NCI-H2107 treated with DMSO at 0.1 percent for 48 hours (cell line): ENCODE results near the gene CACNB2.
"Not testable (repeated sequence)": the region's sequence is repeated elsewhere in the genome, so short reads cannot be mapped to it uniquely, and the experiment has no call there.

ENCODE experiments used
- DNase-seq: peaks from one replicate; lab custom pipeline; 2025; ENCODE audit not compliant: unreplicated experiment; lab: John Stamatoyannopoulos, UW

CACNB2 gene

DNA sequence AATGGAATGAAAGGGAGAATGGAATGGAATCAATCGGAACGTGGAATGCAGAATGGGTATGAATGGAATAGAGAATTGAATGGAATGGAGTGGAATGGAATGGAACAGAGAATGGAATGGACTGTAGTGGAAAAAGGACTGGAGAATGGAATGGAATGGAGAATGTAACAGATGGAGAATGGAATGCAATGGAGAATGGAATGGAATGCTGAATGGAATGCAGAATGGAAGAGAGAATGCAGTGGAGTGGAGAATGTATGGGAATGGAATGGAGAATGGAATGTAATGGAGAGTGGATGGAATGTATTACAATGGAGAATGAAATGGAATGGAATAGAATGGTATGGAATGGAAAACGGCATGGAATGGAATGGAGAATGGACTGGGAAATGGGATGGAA lies 414.3 kb downstream of the CACNB2 start:
- DNase-seq = no peak

DNA sequence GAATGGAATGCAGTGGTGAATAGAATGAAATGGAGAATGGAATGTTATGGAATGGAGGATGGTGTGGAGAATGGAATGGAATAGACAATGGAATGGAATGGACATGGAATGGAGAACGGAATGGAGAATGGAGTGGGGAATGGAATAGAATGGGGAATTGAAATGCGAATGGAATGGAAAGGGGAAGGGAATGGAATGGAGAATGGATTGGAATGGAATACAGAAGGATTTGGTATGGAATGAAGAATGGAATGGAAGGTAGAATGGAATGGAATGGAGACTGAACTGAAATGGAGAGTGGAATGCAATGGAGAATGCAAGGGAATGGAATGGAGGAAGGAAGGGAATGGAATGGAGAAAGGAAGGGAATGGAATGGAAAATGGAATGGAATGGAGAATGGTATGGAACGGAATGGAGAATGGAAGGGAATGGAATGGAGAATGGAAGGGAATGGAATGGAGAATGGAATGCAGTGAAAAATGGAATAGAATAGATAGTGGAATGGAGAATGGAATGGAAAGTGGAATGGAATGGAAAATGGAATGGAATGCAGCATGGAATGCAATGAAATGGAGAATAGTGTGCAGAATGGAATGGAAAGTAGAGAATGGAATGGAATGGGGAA lies 416.4 kb downstream of the CACNB2 start:
- DNase-seq = no peak

DNA sequence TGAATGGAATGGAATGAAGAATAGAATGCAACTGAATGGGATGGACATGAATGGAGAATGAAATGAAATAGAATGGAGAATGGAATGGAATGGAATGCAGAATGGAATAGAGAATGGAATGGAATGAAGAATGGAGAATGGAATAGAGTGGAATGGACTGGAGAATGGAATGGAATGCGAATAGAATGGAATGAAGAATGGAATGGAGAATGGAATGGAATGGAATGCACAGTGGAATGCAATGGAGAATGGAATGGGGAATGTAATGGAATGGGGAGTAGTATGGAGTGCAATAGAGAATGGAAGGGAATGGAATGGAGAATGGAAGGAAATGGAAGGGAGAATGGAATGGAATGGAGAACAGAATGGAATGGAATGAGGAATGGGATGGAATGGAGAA lies 417.7 kb downstream of the CACNB2 start:
- no peak for DNase-seq

DNA sequence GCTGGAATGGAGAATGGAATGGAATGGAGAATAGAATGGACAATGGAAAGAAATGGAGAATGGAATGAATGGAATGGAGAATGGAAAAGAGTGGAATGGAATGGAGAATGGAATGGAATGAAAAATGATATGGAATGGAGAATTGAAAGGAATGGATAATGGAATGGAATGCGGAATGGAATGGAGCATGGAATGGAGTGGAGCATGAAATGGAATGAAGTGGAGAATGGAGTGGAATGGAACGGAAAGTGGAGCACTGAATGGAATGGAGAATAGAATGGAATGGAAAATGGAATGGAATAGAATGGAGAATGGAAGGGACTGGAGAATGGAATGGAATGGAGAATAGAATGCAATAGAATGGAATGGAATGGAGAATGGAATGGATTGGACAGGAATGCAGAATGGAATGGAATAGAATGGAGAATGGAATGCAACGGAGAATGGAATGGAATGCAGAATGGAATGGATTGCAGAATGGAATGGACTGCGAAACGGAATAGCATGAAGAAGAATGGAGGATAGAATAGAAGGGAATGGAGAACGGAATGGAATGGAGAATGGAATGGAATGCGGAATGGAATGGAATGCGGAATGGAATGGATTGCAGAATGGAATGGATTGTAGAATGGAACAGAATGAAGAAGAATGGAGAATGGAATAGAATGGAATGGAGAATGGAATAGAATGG lies 421.8 kb downstream of the CACNB2 start:
- DNase-seq = no peak

DNA sequence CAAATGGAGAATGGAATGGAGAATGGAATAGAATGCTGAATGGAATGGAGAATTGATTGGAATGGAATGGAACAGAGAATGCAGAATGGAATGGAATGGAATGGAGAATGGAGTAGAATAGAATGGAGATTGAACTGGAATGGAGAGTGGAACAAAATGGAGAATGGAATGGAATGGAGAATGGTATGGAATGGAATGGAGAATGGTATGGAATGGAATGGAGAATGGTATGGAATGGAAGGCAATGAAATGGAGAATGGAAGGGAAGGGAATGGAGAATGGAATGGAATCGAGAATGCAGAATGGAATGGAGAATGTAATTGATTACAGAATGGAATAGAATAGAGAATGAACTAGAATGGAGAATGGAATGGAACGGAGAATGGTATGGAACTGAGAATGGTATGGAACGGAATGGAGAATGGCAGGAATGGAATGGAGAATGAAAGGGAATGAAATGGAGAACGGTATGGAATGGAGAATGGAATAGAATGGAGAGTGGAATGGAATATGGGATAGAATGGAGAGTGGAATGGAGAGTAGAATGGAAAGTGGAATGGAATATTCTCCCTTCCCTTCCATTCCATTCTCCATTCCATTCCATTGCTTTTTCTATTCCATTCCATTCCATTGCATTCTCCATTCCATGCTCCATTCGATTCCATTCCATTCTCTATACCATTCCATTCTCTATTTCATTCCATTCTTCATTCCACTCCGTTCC lies 422.9 kb downstream of the CACNB2 start:
- DNase-seq = no peak

DNA sequence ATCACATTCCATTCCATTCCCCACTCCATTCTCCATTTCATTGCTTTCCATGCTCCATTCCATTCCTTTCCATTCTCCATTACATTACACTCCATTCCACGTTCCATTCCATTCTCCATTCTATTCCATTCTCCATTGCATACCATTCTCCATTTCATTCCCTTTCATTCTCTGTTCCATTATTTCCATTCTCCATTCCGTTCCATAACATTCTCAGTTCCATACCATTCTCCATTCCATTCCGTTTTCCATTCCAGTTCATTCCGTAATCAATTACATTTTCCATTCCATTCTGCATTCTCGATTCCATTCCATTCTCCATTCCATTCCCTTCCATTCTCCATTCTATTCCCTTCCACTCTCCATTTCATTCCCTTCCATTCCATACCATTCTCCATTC lies 424.8 kb downstream of the CACNB2 start:
- no peak for DNase-seq

GRCh38 chr10:18566177-18566576 lies 426.0 kb downstream of the CACNB2 start:
- no peak for DNase-seq

DNA sequence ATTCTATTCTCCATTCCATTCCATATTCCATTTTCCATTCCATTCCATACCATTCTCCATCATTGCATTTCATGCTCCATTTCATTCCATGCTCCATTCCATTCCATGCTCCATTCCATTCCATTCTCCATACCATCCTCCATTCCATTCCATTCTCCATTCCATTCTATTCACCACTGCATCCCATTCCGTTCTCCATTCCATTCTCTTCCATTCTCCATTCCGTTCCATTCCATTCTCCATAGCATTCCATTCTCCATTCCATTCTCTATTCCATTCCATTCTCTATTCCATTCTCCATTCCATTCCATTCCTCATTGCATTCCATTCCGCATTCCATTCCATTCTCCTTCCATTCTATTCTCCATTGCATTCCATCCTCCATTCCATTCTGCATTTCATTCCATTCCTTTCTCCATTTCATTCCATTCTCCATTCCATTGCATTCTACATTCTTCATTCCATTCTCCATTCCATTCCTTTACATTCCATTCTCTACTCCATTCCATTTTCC lies 427.2 kb downstream of the CACNB2 start:
- DNase-seq = no peak

DNA sequence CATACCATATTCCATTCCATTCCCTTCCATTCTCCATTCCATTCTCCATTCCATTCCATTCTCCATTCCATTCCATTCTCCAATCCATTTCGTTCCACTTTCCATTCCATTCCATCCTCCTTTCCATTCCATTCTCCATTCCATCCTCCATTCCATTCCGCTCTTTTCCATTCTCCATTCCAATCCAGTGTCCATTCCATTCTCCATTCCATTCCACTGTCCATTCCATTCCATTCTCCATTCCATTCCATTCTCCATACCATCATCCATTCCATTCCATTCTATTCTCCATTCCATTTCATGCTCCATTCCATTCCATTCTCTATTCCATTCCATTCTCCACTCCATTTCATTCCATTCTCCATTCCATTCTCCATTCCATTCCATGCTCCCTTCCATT lies 430.2 kb downstream of the CACNB2 start:
- DNase-seq = not testable (repeated sequence)

GRCh38 chr10:18571076-18571475 lies 430.9 kb downstream of the CACNB2 start:
- no peak for DNase-seq

DNA sequence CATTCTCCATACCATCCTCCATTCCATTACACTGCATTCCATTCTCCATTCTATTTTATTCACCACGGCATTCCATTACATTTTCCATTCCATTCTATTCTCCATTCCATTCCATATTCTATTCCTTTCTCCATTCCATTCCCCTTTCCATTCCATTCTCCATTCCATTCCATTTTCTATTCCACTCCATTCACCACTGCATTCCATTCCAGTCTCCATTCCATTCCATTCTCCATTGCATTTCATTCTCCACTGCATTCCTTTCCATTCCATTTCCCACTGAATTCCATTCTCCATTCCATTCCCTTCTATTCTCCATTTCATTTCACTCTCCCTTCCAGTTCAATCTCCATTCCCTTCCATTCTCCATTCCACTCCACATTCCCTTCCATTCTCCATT lies 431.6 kb downstream of the CACNB2 start:
- DNase-seq = no peak

DNA sequence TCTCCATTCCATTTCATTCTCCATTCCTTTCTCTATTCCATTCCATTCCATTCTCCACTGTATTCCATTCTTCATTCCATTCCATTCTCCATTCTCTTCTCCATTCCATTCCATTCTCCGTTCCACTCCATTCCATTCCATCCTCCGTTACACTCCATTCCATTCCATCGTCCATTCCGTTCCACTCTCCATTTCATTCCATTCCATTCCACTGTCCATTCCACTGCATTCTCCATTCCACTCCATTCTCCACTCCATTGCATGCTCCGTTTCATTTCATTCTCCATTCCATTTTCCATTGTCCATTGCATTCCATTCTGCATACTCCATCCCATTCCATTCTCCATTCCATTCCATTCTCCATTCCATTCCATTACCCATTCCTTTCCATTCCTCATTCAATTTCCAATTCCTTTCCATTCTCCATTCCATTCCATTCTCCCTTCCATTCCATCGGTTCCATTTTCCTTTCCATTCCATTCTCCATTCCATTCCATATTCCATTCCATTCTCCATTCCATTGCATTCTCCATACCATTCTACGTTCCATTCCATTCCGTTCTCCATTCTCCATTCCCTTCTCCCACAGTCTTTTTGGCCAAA lies 432.8 kb downstream of the CACNB2 start:
- no peak for DNase-seq

DNA sequence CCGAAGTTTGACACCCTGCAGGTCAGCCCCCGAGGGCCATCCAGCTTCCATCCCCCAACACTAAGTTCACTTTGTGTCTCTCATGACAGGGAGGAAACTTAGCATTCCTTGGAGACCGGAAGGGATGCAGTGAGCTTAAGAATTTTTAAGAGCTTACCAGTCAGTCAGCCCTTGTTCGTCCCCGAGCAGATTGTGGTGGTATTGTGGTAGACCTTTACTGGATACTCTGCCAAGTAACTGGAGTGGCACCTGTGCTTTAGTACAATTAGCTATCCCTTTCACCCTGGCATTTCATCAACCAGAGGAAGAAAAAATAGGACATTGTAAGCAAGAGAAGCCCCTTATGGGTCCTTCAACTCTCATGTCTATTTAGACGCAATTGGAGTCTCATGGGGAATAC lies 436.4 kb downstream of the CACNB2 start:
- DNase-seq = no peak

DNA sequence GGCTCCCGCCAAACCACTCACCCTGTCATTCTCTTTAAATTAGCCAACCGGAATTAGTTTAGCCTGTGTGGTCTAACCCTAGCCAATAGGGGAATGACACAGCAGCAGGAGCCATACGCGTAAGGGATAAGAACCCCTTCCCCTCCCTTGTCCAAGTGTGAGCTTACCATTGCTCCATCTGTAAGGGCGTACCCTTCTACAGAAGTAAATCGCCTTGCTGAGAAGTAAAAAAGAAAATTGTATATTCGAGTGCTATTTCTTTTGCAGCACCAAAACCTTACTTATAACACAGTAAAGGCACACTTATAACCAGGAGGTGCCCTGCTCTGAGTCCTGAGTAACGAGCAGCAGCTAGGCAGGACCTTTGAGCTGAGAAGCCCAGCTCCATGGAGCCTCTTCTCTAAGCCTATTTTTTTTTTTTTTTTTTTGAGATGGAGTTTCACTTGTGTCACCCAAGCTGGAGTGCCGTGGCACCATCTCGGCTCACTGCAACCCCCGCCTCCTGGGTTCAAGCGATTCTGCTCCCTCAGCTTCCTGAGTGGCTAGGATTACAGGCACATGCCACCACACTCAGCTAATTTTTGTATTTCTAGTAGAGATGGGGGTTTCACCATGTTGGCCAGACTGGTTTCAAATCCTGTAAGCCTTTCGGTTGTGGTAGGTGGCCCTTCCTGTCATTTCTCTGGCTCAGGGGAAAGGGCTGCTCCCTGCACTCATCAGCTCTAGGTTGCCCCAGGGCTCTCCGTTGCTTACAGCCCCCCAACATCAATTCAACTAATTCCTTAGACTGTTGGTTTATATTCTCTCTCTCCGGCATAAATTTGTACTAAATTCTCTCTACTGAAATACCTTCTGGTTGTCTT lies 437.8 kb downstream of the CACNB2 start:
- no peak for DNase-seq

DNA sequence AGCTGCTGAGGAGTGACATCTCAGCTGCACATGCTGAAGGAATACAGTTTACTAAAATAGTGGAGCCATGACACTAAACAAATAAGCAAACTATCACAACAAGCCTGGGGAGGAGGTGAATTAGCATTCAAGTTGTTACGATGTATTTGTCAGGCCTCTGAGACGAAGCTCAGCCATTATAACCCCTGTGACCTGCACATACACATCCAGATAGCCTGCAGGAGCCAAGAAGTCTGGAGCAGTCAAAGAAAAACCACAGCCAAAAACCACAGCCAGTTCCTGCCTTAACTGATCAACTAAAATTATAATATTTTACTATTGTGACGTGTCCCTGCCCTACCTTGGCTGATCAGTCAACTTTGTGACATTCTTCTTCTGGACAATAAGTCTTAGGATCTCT lies 442.6 kb downstream of the CACNB2 start:
- no peak for DNase-seq

- DNase-seq = no peak
Measured at GRCh38 chr10:18583575-18584270, 443.5 kb downstream of the CACNB2 start.

DNA sequence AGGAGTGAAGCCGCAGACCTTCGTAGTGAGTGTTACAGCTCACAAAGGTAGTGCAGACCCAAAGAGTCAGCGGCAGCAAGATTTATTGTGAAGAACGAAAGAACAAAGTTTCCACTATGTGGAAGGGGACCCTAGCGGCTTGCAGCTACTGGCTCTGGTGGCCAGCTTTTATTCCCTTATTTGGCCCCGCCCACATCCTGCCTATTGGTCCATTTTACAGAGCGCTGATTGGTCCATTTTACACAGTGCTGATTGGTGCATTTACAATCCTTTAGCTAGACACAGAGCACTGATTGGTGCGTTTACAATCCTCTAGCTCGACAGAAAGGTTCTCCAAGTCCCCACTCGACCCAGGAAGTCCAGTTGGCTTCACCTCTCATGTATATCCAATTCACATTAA lies 446.4 kb downstream of the CACNB2 start:
- not testable (repeated sequence) for DNase-seq

- DNase-seq = not testable (repeated sequence)
Measured at GRCh38 chr10:18591141-18591540, 450.9 kb downstream of the CACNB2 start.
